WTC11 (cell line): ENCODE measurements around the gene KHDC1L. TPM values are rescaled to one million over a fixed set of nuclear protein-coding genes. Genes with fewer than 3 reads are reported as not detected.

Experiments
- ATAC-seq: fragments of 200-7000 bp; cut with Tn5 transposase; 2 replicates; pipeline ENCODE4 v1.10.0; 2021; ENCODE audit warnings: mild to moderate bottlenecking, moderate library complexity
- CTCF ChIA-PET: fragments of 300-600 bp; sonication (Branson Sonifier 250); formaldehyde crosslinking; loops from one replicate; lab custom pipeline; 2021; ENCODE audit warnings: antibody characterized with exemption; lab: Charles Lee
- POLR2A ChIA-PET: fragments of 350-600 bp; sonication (Branson Sonifier 250); formaldehyde crosslinking; loops from one replicate; lab custom pipeline; 2021; ENCODE audit warnings: antibody characterized with exemption; lab: Charles Lee
- DNase-seq: peaks from one replicate; pipeline ENCODE4 v3.0.0; 2021; ENCODE audit warnings: low spot score
- H3K27ac Mint-ChIP-seq: 2 replicates; pipeline ENCODE4 v1.8.0; 2021; ENCODE audit warnings: mixed read lengths
- H3K27me3 Mint-ChIP-seq: 2 replicates; pipeline ENCODE4 v1.8.0; 2021; ENCODE audit warnings: low read depth, mild to moderate bottlenecking, moderate library complexity, mixed read lengths
- H3K36me3 Mint-ChIP-seq: 2 replicates; pipeline ENCODE4 v1.8.0; 2021; ENCODE audit warnings: mixed read lengths
- H3K4me1 Mint-ChIP-seq: 2 replicates; pipeline ENCODE4 v1.8.0; 2022; ENCODE audit warnings: mixed read lengths
- H3K4me3 Mint-ChIP-seq: 2 replicates; pipeline ENCODE4 v1.8.0; 2021; ENCODE audit warnings: mild to moderate bottlenecking, moderate library complexity, mixed read lengths
- H3K9me3 Mint-ChIP-seq: 2 replicates; pipeline ENCODE4 v1.8.0; 2021; ENCODE audit warnings: mixed read lengths
- EMX1 ChIP-seq: fragments of 250-450 bp; sonication (Bioruptor Pico); IDR thresholded peaks from 2 replicates; pipeline ENCODE4 v1.8.0; 2021; ENCODE audit warnings: mild to moderate bottlenecking
- FOXJ3 ChIP-seq: sonication (generic); formaldehyde crosslinking; IDR thresholded peaks from 2 replicates; pipeline ENCODE4 v1.9.0; 2021; ENCODE audit warnings: missing genetic modification reagents, mild to moderate bottlenecking, borderline replicate concordance
- FOXP1 ChIP-seq: sonication (generic); formaldehyde crosslinking; IDR thresholded peaks from 2 replicates; pipeline ENCODE4 v1.8.0; 2022; ENCODE audit warnings: missing genetic modification reagents, mild to moderate bottlenecking, moderate library complexity, borderline replicate concordance
- GTF2I ChIP-seq: fragments of 250-450 bp; sonication (Bioruptor Pico); conservative IDR thresholded peaks from 2 replicates; pipeline ENCODE4 v1.4.0; 2021; ENCODE audit warnings: mild to moderate bottlenecking
- HMGXB4 ChIP-seq: sonication (generic); formaldehyde crosslinking; IDR thresholded peaks from 2 replicates; pipeline ENCODE4 v1.8.1; 2023; ENCODE audit warnings: mild to moderate bottlenecking, moderate library complexity, missing genetic modification reagents
- JAZF1 ChIP-seq: fragments of 250-450 bp; sonication (Bioruptor Pico); IDR thresholded peaks from 2 replicates; pipeline ENCODE4 v1.9.0; 2021; ENCODE audit warnings: moderate library complexity, mild to moderate bottlenecking, inconsistent platforms
- NFATC4 ChIP-seq: fragments of 250-450 bp; sonication (Bioruptor Pico); IDR thresholded peaks from 2 replicates; pipeline ENCODE4 v1.9.0; 2021; ENCODE audit warnings: mild to moderate bottlenecking
- NFE2L1 ChIP-seq: sonication (generic); formaldehyde crosslinking; IDR thresholded peaks from 2 replicates; pipeline ENCODE4 v1.8.1; 2023; ENCODE audit warnings: missing genetic modification reagents
- NFYB ChIP-seq: sonication (generic); formaldehyde crosslinking; conservative IDR thresholded peaks from 2 replicates; pipeline ENCODE4 v1.8.0; 2022; ENCODE audit warnings: low read depth, missing genetic modification reagents
- SMAD3 ChIP-seq: sonication (generic); formaldehyde crosslinking; IDR thresholded peaks from 2 replicates; pipeline ENCODE4 v1.8.0; 2022; ENCODE audit warnings: missing genetic modification reagents, mild to moderate bottlenecking, borderline replicate concordance
- SOX15 ChIP-seq: fragments of 250-450 bp; sonication (Bioruptor Pico); IDR thresholded peaks from 2 replicates; pipeline ENCODE4 v1.9.0; 2021; ENCODE audit warnings: mild to moderate bottlenecking
- SP1 ChIP-seq: sonication (generic); formaldehyde crosslinking; conservative IDR thresholded peaks from 2 replicates; pipeline ENCODE4 v1.8.1; 2022; ENCODE audit warnings: missing genetic modification reagents
- STAT6 ChIP-seq: sonication (generic); formaldehyde crosslinking; conservative IDR thresholded peaks from 2 replicates; pipeline ENCODE4 v1.8.1; 2023; ENCODE audit warnings: mild to moderate bottlenecking, low read depth, missing genetic modification reagents, moderate library complexity
- TEAD1 ChIP-seq: sonication (generic); formaldehyde crosslinking; IDR thresholded peaks from 2 replicates; pipeline ENCODE4 v1.8.0; 2022; ENCODE audit warnings: mild to moderate bottlenecking, missing genetic modification reagents
- ZBTB21 ChIP-seq: sonication (generic); formaldehyde crosslinking; IDR thresholded peaks from 2 replicates; pipeline ENCODE4 v1.8.1; 2023; ENCODE audit warnings: mild to moderate bottlenecking, missing genetic modification reagents, borderline replicate concordance
- ZNF138 ChIP-seq: sonication (generic); formaldehyde crosslinking; conservative IDR thresholded peaks from 2 replicates; pipeline ENCODE4 v1.8.1; 2022; ENCODE audit warnings: mild to moderate bottlenecking, moderate library complexity, missing genetic modification reagents
- ZNF232 ChIP-seq: sonication (generic); formaldehyde crosslinking; IDR thresholded peaks from 2 replicates; pipeline ENCODE4 v1.8.0; 2022; ENCODE audit warnings: mild to moderate bottlenecking, missing genetic modification reagents
- ZNF317 ChIP-seq: sonication (generic); formaldehyde crosslinking; IDR thresholded peaks from 2 replicates; pipeline ENCODE4 v1.8.1; 2023; ENCODE audit warnings: low read depth, mild to moderate bottlenecking, moderate library complexity, missing genetic modification reagents, borderline replicate concordance
- ZNF671 ChIP-seq: fragments of 250-450 bp; sonication (Bioruptor Pico); IDR thresholded peaks from 2 replicates; pipeline ENCODE4 v1.8.0; 2021; ENCODE audit warnings: mild to moderate bottlenecking
- total RNA-seq: library from RNA; stranded (reverse); gene quantifications from 3 replicates; pipeline ENCODE4 v1.2.3, GENCODE V29; 2021
- TF ChIP-seq, protein P1 (sequence below): sonication (generic); formaldehyde crosslinking; IDR thresholded peaks from 2 replicates; pipeline ENCODE4 v1.8.1; 2022; ENCODE audit warnings: mild to moderate bottlenecking, moderate library complexity, missing genetic modification reagents
- TF ChIP-seq, protein P2 (sequence below): sonication (generic); formaldehyde crosslinking; IDR thresholded peaks from 2 replicates; pipeline ENCODE4 v1.8.1; 2022; ENCODE audit warnings: low read depth, missing genetic modification reagents, borderline replicate concordance
- TF ChIP-seq, protein P3 (sequence below): sonication (generic); formaldehyde crosslinking; IDR thresholded peaks from 2 replicates; pipeline ENCODE4 v1.8.0; 2022; ENCODE audit warnings: mild to moderate bottlenecking, missing genetic modification reagents

The KHDC1L gene
- total RNA-seq, 1 experiment from 2014 or later = 0.28 TPM

DNA sequence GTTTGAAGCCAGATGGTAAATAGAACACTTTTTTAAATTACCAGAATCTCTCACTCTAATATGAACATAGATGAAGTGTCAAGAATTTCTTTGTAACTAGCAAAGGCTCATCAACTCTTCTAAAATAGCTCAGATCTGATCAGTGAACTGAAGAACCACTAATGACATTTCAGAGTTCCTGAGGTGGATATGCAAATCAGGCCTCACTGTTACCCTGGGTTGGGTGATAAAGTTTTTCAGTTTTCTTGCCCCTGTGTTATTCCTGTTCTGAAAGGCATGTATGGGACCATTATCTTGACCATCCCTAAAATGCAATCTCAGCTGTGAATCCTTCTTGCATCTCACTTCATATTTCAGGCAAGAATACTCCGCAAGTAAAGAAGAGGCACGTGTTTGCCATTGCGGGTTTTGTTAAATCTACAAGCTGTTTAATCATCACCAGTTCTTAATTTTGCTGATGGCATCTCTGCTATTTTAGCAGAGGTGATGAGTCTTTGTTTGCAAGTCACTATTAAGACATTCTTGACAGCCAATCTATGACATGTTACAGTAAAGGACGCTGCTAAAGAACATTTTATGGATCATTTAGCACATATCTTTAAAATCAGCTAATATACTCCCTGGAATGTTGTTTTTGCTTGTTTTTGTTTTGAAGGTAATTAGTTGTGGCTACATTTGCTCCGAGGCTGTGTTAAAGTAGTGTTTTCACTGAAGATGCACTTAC is 47.9 kb downstream of the KHDC1L start:
- TF ChIP-seq, protein P1, sequence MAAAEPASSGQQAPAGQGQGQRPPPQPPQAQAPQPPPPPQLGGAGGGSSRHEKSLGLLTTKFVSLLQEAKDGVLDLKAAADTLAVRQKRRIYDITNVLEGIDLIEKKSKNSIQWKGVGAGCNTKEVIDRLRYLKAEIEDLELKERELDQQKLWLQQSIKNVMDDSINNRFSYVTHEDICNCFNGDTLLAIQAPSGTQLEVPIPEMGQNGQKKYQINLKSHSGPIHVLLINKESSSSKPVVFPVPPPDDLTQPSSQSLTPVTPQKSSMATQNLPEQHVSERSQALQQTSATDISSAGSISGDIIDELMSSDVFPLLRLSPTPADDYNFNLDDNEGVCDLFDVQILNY (CRISPR knock-in tag) = no peak
- TF ChIP-seq FOXJ3 (CRISPR knock-in tag) = no peak
- no peak for TF ChIP-seq FOXP1 (CRISPR knock-in tag)
- TF ChIP-seq TEAD1 (CRISPR knock-in tag) = no peak
- TF ChIP-seq ZNF232 (CRISPR knock-in tag) = no peak
- no peak for TF ChIP-seq EMX1
- TF ChIP-seq SOX15 = no peak
- no peak for TF ChIP-seq ZBTB21 (CRISPR knock-in tag)
- no peak for TF ChIP-seq SMAD3
- TF ChIP-seq, protein P2, sequence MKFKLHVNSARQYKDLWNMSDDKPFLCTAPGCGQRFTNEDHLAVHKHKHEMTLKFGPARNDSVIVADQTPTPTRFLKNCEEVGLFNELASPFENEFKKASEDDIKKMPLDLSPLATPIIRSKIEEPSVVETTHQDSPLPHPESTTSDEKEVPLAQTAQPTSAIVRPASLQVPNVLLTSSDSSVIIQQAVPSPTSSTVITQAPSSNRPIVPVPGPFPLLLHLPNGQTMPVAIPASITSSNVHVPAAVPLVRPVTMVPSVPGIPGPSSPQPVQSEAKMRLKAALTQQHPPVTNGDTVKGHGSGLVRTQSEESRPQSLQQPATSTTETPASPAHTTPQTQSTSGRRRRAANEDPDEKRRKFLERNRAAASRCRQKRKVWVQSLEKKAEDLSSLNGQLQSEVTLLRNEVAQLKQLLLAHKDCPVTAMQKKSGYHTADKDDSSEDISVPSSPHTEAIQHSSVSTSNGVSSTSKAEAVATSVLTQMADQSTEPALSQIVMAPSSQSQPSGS (CRISPR knock-in tag) = no peak
- TF ChIP-seq, protein P3, sequence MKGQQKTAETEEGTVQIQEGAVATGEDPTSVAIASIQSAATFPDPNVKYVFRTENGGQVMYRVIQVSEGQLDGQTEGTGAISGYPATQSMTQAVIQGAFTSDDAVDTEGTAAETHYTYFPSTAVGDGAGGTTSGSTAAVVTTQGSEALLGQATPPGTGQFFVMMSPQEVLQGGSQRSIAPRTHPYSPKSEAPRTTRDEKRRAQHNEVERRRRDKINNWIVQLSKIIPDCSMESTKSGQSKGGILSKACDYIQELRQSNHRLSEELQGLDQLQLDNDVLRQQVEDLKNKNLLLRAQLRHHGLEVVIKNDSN (CRISPR knock-in tag) = no peak
- no peak for TF ChIP-seq NFATC4 (CRISPR knock-in tag)
- TF ChIP-seq NFYB (CRISPR knock-in tag) = no peak
- TF ChIP-seq HMGXB4 (CRISPR knock-in tag) = no peak
- TF ChIP-seq, all 79 proteins: peak for 0
- H3K27ac Mint-ChIP-seq = no peak overlapping the region
- ATAC-seq (no peak), DNase-seq (no peak)
- CTCF ChIA-PET = interaction anchor here (1.2 to 1.5 kb wide), 2 partner anchors 48 to 561 kb away, joined by 3 to 4 read pairs; no protein-coding TSS in a partner anchor
- H3K27me3 Mint-ChIP-seq = no peaks in the 10 kb centered on the region
- no peaks in the 10 kb centered on the region for H3K9me3 Mint-ChIP-seq
- peaks cover 10% of the 10 kb centered on the region for H3K4me1 Mint-ChIP-seq
- H3K4me3 Mint-ChIP-seq = no peak overlapping the region
- POLR2A ChIA-PET = no interaction called here
- no peaks in the 10 kb centered on the region for H3K36me3 Mint-ChIP-seq

DNA sequence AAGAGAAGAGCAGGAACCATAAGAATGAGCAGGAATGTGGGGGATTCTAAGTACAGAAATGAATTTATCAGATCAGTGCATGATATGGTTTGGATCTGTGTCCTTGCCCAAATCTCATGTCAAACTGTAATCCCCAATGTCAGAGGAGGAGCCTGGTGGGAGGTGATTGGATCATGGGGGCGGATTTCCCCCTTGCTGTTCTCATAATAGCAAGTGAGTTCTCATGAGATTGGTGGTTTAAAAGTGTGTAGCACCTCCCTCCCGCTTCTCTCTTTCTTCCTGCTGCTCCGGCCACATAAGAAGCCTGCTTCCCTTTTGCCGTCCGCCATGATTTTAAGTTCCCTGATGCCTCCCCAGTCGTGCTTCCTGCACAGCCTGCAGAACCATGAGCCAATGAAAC is 49.2 kb downstream of the KHDC1L start:
- Mint-ChIP-seq H3K27ac (no peak overlapping the region), H3K4me1 (peaks cover 10% of the 10 kb centered on the region), H3K4me3 (no peak overlapping the region), H3K9me3 (no peaks in the 10 kb centered on the region), H3K36me3 (no peaks in the 10 kb centered on the region), H3K27me3 (no peaks in the 10 kb centered on the region)
- TF ChIP-seq GTF2I (no peak), SP1 (CRISPR knock-in tag) (no peak), TEAD1 (CRISPR knock-in tag) (no peak), NFE2L1 (no peak), ZNF671 (CRISPR knock-in tag) (no peak)
- POLR2A ChIA-PET = no interaction called here
- DNase-seq (no peak), ATAC-seq (no peak)
- CTCF ChIA-PET = interaction anchor here (1.5 kb wide), 1 partner anchor 46 kb away, joined by 3 read pairs; no protein-coding TSS in a partner anchor

DNA sequence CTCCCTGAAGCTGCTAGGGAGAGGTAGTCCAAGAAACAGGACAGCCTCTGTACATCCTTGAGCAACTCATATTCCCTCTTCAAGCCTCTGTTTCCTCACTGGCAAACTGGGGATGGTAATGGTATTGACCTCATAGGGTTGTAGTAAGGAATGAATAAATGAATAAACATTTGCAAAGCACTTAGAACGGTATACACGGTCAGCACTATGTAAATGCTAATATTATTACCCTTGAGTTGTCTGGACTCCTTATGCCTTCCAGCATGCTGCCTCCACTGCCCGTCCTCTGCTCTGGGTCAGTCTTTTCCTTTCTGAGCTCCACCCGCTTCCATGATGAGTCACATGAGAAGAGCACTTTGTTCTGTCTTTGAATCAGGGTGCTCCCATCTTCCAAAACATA is 50.6 kb downstream of the KHDC1L start:
- ATAC-seq (no peak), DNase-seq (no peak)
- Mint-ChIP-seq H3K27me3 (no peaks in the 10 kb centered on the region), H3K4me1 (no peaks in the 10 kb centered on the region), H3K36me3 (no peaks in the 10 kb centered on the region), H3K27ac (no peak overlapping the region), H3K4me3 (no peak overlapping the region), H3K9me3 (no peaks in the 10 kb centered on the region)
- POLR2A ChIA-PET = no interaction called here
- CTCF ChIA-PET = no interaction called here
- TF ChIP-seq ZNF138 (CRISPR knock-in tag) (no peak), ZNF317 (CRISPR knock-in tag) (no peak), ZNF671 (CRISPR knock-in tag) (no peak), JAZF1 (CRISPR knock-in tag) (no peak), STAT6 (CRISPR knock-in tag) (no peak)
